AG04450 (cell line): ENCODE results near the gene SLC13A5. TPM values are rescaled to one million over a fixed set of nuclear protein-coding genes. Genes with fewer than 3 reads are reported as not detected.

Experiments
- CTCF ChIA-PET: fragments of 300-600, 350-600 bp; formaldehyde crosslinking; extraction: SDS; loops from one replicate; lab custom pipeline; 2022; ENCODE audit warnings: antibody characterized with exemption, inconsistent platforms; lab: Charles Lee
- POLR2A ChIA-PET: fragments of 350-600 bp; formaldehyde crosslinking; extraction: SDS; loops from one replicate; lab custom pipeline; 2021; ENCODE audit warnings: antibody characterized with exemption, inconsistent platforms; lab: Yijun Ruan, JAX
- DNase-seq: peaks from one replicate; pipeline ENCODE4 v3.0.0-alpha.2; 2011; ENCODE audit warnings: low read depth, low spot score
- H3K27ac ChIP-seq: one replicate; pipeline ENCODE4 v1.5.1; 2012; ENCODE audit warnings: low read depth, low read length, control low read depth
- H3K27me3 ChIP-seq: one replicate; pipeline ENCODE4 v1.6.0; 2012; ENCODE audit warnings: low read length; ENCODE audit not compliant: control insufficient read depth, insufficient read depth
- H3K4me3 ChIP-seq: 2 replicates; pipeline ENCODE4 v1.5.1; 2011; ENCODE audit warnings: mild to moderate bottlenecking, low read depth, low read length, control low read depth
- H3K9me3 ChIP-seq: 2 replicates; pipeline ENCODE4 v1.5.1; 2012; ENCODE audit warnings: low read length; ENCODE audit not compliant: control insufficient read depth, insufficient read depth
- polyA plus RNA-seq: library from polyadenylated mRNA; depleted of rRNA; stranded (reverse); fragments of >200 nt; gene quantifications from 2 replicates; pipeline ENCODE4 v1.2.3, GENCODE V29; 2011
- TF ChIP-seq, protein P1 (sequence below): IDR thresholded peaks from 2 replicates; pipeline ENCODE4 v1.5.1; 2011; ENCODE audit warnings: low read depth, low read length, control low read depth, inconsistent platforms

The SLC13A5 gene
- polyA plus RNA-seq, 1 experiment = not detected

DNA sequence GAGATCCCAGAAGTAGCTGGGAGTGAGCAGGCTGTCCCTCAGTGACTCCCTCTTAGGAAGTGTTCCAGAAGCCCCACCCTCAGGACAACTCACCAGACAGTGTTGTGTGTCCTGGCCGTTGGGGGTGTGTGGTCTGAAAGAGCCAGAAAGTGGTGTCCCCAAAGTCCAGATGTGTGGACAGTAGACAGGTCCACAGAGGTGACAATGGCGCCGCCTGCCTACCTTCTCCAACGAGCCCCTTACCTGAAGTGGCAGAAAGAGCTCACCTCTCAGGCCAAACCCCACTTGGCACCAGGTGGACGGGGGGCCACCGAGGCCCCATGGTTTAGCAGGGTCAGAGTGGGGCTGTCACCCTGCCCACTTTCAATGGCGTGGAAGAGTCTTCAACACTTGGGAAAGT, 41.7 kb downstream of the SLC13A5 start:
- no peak overlapping the region for H3K4me3 ChIP-seq
- no peak overlapping the region for H3K27ac ChIP-seq
- DNase-seq = no peak
- H3K9me3 ChIP-seq = no peaks in the 10 kb centered on the region
- ChIA-PET POLR2A (no interaction called here), CTCF (interaction anchor here (1.0 kb wide), 1 partner anchor 323 kb away, joined by 3 read pairs; no protein-coding TSS in a partner anchor)
- H3K27me3 ChIP-seq = peaks cover 24% of the 10 kb centered on the region
- TF ChIP-seq, protein P1, sequence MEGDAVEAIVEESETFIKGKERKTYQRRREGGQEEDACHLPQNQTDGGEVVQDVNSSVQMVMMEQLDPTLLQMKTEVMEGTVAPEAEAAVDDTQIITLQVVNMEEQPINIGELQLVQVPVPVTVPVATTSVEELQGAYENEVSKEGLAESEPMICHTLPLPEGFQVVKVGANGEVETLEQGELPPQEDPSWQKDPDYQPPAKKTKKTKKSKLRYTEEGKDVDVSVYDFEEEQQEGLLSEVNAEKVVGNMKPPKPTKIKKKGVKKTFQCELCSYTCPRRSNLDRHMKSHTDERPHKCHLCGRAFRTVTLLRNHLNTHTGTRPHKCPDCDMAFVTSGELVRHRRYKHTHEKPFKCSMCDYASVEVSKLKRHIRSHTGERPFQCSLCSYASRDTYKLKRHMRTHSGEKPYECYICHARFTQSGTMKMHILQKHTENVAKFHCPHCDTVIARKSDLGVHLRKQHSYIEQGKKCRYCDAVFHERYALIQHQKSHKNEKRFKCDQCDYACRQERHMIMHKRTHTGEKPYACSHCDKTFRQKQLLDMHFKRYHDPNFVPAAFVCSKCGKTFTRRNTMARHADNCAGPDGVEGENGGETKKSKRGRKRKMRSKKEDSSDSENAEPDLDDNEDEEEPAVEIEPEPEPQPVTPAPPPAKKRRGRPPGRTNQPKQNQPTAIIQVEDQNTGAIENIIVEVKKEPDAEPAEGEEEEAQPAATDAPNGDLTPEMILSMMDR = no peak

DNA sequence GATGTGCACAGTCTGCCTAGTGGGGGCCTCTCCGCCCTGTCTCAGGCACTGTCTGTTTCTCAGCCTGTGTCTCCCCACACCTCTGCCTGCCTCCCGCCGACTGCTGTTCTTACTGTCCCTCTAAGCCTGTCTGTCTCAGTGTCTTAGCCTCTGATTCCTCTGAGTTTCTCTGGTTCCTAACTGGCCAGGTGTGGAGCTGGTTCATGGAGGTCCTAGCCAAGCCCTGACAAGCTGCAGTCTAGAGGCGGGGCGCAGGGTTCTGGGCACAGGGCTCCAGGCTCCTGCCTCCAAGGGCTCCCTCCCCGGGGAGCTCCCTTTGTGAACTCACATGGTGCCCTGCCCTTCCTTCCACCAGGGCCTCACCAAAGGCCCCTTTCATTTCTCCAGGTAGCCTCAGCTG, 42.2 kb downstream of the SLC13A5 start:
- H3K4me3 ChIP-seq = no peak overlapping the region
- ChIA-PET POLR2A (no interaction called here), CTCF (interaction anchor here (1.0 kb wide), 1 partner anchor 323 kb away, joined by 3 read pairs; no protein-coding TSS in a partner anchor)
- H3K27ac ChIP-seq = no peak overlapping the region
- H3K27me3 ChIP-seq = peaks cover 24% of the 10 kb centered on the region
- no peak for DNase-seq
- H3K9me3 ChIP-seq = no peaks in the 10 kb centered on the region
- TF ChIP-seq, protein P1 = no peak

- ChIA-PET CTCF (interaction anchor here (1.0 kb wide), 1 partner anchor 334 kb away, joined by 3 read pairs; no protein-coding TSS in a partner anchor), POLR2A (no interaction called here)
- Histone ChIP-seq H3K27ac (no peak overlapping the region), H3K4me3 (no peak overlapping the region), H3K27me3 (peaks cover 24% of the 10 kb centered on the region), H3K9me3 (no peaks in the 10 kb centered on the region)
- no peak for DNase-seq
- TF ChIP-seq, protein P1 = no peak
Measured at GRCh38 chr17:6670571-6670970, 42.6 kb downstream of the SLC13A5 start.

GRCh38 chr17:6669479-6670212, 43.5 kb downstream of the SLC13A5 start:
- H3K27ac ChIP-seq = no peak overlapping the region
- TF ChIP-seq, protein P1 = no peak
- peaks cover 24% of the 10 kb centered on the region for H3K27me3 ChIP-seq
- no peak overlapping the region for H3K4me3 ChIP-seq
- POLR2A ChIA-PET = interaction anchor here (0.6 kb wide), 1 partner anchor 1579 kb away, joined by 3 read pairs; no protein-coding TSS in a partner anchor
- CTCF ChIA-PET = interaction anchor here (0.6 to 1.4 kb wide), 3 partner anchors 154 to 335 kb away, joined by 3 to 6 read pairs (median 3); no protein-coding TSS in a partner anchor
- H3K9me3 ChIP-seq = no peaks in the 10 kb centered on the region
- no peak for DNase-seq

DNA sequence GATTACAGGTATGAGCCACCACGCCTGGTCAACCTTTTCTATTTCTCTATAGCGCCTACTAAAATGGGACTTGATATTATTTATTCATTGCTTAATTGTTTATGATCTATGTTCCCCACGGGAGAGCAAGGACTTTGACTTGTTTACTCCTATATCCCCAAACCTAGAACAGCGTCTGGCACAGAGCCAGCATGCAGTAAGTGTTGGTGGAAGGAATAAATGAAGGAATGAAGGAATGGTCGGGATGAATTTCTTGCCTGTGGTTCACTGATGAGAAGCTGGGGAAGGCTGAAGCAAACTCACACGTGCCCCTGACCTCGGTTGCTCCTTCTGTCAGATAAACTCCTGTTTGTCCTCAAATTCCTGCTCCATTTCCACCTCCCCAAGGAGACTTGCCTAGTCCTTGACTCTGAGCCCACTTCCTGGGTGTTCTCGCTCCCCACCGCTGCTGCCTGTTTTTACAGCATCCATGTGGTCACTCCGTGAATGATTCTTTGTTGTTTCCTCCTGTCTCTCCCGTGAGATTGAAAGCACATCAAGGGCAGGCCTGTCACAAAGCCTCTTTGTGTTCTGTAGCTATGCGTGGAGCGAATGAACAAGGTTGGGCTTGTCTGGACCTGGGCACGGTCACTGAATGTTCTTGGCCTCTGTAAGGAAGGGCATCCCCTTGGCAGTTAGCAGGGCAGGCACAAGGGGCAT, 44.3 kb downstream of the SLC13A5 start:
- CTCF ChIA-PET = interaction anchor here (0.6 to 5.3 kb wide), 4 partner anchors 153 to 242 kb away, joined by 3 to 65 read pairs (median 20); no protein-coding TSS in a partner anchor
- Histone ChIP-seq H3K4me3 (no peak overlapping the region), H3K27me3 (peaks cover 24% of the 10 kb centered on the region), H3K9me3 (no peaks in the 10 kb centered on the region), H3K27ac (no peak overlapping the region)
- no peak for DNase-seq
- TF ChIP-seq, protein P1 = no peak
- POLR2A ChIA-PET = interaction anchor here (0.6 to 1.1 kb wide), 2 partner anchors 351 to 1579 kb away, joined by 3 read pairs; no protein-coding TSS in a partner anchor
